ENCODE data around the gene TRPM3. TPM values are rescaled to one million over a fixed set of nuclear protein-coding genes. Genes with fewer than 3 reads are reported as not detected.

TRPM3 gene
- total RNA-seq, 4 donors from 2014 or later = 0.27 to 1.2 (median 0.47) TPM; not detected in 1

DNA sequence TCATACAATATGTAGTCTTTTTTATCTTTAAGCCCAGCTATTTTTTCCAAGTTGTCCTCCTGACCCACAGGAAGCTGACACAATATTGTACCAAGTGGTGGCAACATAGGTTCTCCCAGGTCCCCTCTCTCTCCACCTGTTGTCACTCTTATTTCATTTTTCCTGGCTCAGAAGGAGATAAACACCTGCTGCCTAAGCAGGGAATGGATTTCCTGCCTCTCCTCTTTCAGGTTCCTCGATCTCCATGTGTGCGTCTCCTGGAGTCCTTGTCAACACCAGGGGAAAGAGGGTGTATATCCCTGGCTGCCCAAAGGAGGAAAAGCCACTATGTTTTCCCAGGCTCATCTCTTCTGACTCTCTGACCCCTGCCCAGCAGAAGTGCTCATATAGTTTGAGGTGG lies 625.2 kb downstream of the TRPM3 start:
- TF ChIP-seq, protein P1, sequence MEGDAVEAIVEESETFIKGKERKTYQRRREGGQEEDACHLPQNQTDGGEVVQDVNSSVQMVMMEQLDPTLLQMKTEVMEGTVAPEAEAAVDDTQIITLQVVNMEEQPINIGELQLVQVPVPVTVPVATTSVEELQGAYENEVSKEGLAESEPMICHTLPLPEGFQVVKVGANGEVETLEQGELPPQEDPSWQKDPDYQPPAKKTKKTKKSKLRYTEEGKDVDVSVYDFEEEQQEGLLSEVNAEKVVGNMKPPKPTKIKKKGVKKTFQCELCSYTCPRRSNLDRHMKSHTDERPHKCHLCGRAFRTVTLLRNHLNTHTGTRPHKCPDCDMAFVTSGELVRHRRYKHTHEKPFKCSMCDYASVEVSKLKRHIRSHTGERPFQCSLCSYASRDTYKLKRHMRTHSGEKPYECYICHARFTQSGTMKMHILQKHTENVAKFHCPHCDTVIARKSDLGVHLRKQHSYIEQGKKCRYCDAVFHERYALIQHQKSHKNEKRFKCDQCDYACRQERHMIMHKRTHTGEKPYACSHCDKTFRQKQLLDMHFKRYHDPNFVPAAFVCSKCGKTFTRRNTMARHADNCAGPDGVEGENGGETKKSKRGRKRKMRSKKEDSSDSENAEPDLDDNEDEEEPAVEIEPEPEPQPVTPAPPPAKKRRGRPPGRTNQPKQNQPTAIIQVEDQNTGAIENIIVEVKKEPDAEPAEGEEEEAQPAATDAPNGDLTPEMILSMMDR (IDR thresholded peaks at IDR 0.05) = no peak
- TF ChIP-seq POLR2AphosphoS5 (IDR thresholded peaks at IDR 0.05) (no peak), EP300 (IDR thresholded peaks at IDR 0.05) (no peak), POLR2A (IDR thresholded peaks at IDR 0.05) (no peak)
- no peak for ATAC-seq
- WGBS, 2 donors (ENCODE audit: low coverage in 1 of 2) = 100% methylated on average over 2 of the region's 2 CpGs; no CpG with 5 or more reads in 1 of the 2 donors
- Histone ChIP-seq H3K4me1 (peaks cover 0 to 48% (median 16%) of the 10 kb centered on the region in 3 donors), H3K27ac (no peak overlapping the region), H3K4me3 (no peak overlapping the region), H3K36me3 (no peaks in the 10 kb centered on the region), H3K9me3 (no peaks in the 10 kb centered on the region), H3K27me3 (no peaks in the 10 kb centered on the region)

DNA sequence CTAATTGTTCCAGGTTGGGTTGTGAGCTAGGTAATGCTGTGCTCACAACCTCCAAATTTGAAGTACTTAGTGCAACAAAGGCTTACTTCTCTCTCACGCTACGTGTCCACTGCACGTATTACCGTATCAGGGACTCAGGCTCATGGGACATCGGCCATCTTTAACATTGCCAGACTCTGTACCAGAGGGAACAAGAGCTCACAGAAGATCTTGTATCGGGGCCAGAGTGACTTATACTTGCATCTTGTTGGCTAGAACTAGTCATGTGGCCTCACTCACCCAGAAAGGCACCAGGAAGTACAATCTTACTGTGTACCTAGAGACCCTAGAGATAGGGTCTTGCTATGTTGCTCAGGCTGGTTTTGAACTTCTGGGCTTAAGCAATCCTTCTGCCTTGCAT lies 625.9 kb downstream of the TRPM3 start:
- 82 to 91% methylated on average over 6 of the region's 6 CpGs for WGBS, 2 donors (ENCODE audit: low coverage in 1 of 2)
- Histone ChIP-seq H3K36me3 (no peaks in the 10 kb centered on the region), H3K27ac (peak overlapping the region in 2 of 4 donors; percentile 16 to 27), H3K4me3 (no peak overlapping the region), H3K27me3 (no peaks in the 10 kb centered on the region), H3K4me1 (peaks cover 0 to 46% (median 17%) of the 10 kb centered on the region in 3 donors), H3K9me3 (no peaks in the 10 kb centered on the region)
- TF ChIP-seq EP300 (IDR thresholded peaks at IDR 0.05) (no peak), POLR2AphosphoS5 (IDR thresholded peaks at IDR 0.05) (no peak), POLR2A (IDR thresholded peaks at IDR 0.05) (no peak)
- TF ChIP-seq, protein P1 (IDR thresholded peaks at IDR 0.05) = no peak
- ATAC-seq = peak; percentile 17

- peak overlapping the region in 3 of 4 donors; percentile 26 to 56 (median 30) for H3K27ac ChIP-seq
- TF ChIP-seq, protein P1 (IDR thresholded peaks at IDR 0.05) = no peak
- no peak for TF ChIP-seq EP300 (IDR thresholded peaks at IDR 0.05)
- no peak for TF ChIP-seq POLR2A (IDR thresholded peaks at IDR 0.05)
- no peak for TF ChIP-seq POLR2AphosphoS5 (IDR thresholded peaks at IDR 0.05)
- WGBS, 2 donors (ENCODE audit: low coverage in 1 of 2) = 50 to 73% methylated on average over 4 to 5 of the region's 5 CpGs
- no peak overlapping the region for H3K4me3 ChIP-seq
- H3K4me1 ChIP-seq = peaks cover 0 to 51% (median 17%) of the 10 kb centered on the region in 3 donors
- no peaks in the 10 kb centered on the region for H3K9me3 ChIP-seq
- ATAC-seq = peak; percentile 21
- H3K27me3 ChIP-seq = no peaks in the 10 kb centered on the region
- H3K36me3 ChIP-seq = no peaks in the 10 kb centered on the region
Observed at GRCh38 chr9:70494221-70494620, 627.2 kb downstream of the TRPM3 start.

- ATAC-seq = no peak
- H3K4me1 ChIP-seq = peaks cover 7 to 63% (median 25%) of the 10 kb centered on the region in 3 donors
- 43 to 50% methylated on average over 5 to 9 of the region's 9 CpGs for WGBS, 2 donors (ENCODE audit: low coverage in 1 of 2)
- no peak for TF ChIP-seq POLR2A (IDR thresholded peaks at IDR 0.05)
- TF ChIP-seq POLR2AphosphoS5 (IDR thresholded peaks at IDR 0.05) = peak; percentile 30
- peak overlapping the region in 3 of 4 donors; percentile 20 to 62 (median 41) for H3K27ac ChIP-seq
- no peak overlapping the region for H3K4me3 ChIP-seq
- no peaks in the 10 kb centered on the region for H3K9me3 ChIP-seq
- no peaks in the 10 kb centered on the region for H3K36me3 ChIP-seq
- no peaks in the 10 kb centered on the region for H3K27me3 ChIP-seq
Observed at GRCh38 chr9:70493029-70493428, 628.4 kb downstream of the TRPM3 start.

DNA sequence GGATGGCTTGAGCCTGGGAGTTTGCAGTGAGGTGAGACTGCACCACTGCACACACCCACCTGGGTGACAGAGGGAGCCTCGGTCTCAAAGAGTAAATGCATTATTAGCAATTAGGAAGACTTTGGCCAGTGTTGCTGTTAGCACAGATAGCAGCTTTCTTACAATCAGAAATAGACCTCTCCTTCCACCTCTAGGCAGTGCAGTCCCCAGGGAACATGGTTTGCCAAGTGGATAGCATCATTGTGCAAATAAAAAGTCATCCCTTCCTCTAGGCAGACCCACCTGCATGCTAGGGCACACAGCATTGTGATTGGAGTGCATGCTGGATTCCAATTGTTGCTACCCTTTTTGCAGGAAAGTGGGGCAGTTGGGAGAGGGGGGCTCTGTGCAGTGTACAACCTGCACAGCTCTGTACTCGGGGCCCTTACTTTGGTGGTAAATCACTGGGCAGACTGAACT lies 629.1 kb downstream of the TRPM3 start:
- 78 to 100% methylated on average over 1 to 2 of the region's 2 CpGs for WGBS, 2 donors (ENCODE audit: low coverage in 1 of 2)
- no peak for TF ChIP-seq POLR2A (IDR thresholded peaks at IDR 0.05)
- TF ChIP-seq, protein P1 (IDR thresholded peaks at IDR 0.05) = no peak
- Histone ChIP-seq H3K4me3 (no peak overlapping the region), H3K9me3 (no peaks in the 10 kb centered on the region), H3K27ac (peak overlapping the region in 3 of 4 donors; percentile 20 to 62 (median 41)), H3K36me3 (no peaks in the 10 kb centered on the region), H3K27me3 (no peaks in the 10 kb centered on the region), H3K4me1 (peaks cover 7 to 68% (median 30%) of the 10 kb centered on the region in 3 donors)
- ATAC-seq = no peak
